Measurements from ENCODE around the gene PPP1R15A. TPM values are rescaled to one million over a fixed set of nuclear protein-coding genes. Genes with fewer than 3 reads are reported as not detected.

Gene PPP1R15A
- 41.5 and 55.9 TPM in 2 replicates for total RNA-seq

GRCh38 chr19:48872182-48872883, at the start of gene PPP1R15A:
Gene PPP1R15A (plus strand): TSS chr19:48872421. CDS start chr19:48873234, 813 bp downstream.

DNA sequence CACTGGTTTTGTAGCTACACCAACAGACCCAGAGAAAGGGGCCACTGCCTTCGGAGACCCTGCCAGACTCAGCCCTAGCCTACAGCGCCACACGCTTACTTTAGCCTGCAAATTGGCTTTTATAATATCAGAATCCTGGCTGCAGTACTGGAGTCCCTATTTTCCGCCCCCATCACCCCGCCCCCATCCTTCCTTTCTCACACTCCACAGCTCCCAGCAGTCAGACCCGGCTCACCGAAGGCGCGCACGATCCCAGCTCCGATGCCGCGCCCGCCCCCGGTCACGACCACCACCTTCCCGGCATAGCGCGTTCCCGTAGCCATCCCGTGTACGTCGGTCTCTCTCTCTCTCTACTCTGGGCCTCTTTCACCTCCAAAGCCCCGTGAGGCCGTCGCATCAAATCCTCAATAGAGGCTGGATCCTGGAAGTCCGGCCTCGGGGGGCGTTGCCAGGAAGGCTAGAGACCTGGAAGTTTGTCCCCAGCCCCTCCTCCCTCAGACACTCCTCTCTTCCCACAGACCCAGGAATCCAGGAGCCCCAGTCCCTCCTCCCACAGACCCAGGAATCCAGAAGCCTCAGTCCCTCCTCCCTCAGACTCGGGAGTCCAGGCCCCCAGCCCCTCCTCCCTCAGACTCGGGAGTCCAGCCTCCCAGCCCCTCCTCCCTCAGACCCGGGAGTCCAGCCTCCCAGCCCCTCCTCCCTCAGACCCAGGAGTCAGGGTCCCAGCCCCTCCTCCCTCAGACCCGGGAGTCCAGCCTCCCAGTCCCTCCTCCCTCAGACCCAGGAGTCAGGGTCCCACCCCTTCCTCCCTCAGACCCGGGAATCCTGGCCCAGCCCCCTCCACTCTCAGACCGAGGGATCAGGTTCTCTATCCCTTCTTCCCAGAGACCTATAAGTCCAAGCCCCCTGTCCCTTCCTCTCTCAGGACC, 35.9 kb upstream of the PPP1R15A start, which contains the start of gene HSD17B14:
Gene HSD17B14, minus strand, starts transcription at position 403 of the 929 bp plus-strand sequence. Its CDS starts 80 bp downstream, at position 323.

DNA sequence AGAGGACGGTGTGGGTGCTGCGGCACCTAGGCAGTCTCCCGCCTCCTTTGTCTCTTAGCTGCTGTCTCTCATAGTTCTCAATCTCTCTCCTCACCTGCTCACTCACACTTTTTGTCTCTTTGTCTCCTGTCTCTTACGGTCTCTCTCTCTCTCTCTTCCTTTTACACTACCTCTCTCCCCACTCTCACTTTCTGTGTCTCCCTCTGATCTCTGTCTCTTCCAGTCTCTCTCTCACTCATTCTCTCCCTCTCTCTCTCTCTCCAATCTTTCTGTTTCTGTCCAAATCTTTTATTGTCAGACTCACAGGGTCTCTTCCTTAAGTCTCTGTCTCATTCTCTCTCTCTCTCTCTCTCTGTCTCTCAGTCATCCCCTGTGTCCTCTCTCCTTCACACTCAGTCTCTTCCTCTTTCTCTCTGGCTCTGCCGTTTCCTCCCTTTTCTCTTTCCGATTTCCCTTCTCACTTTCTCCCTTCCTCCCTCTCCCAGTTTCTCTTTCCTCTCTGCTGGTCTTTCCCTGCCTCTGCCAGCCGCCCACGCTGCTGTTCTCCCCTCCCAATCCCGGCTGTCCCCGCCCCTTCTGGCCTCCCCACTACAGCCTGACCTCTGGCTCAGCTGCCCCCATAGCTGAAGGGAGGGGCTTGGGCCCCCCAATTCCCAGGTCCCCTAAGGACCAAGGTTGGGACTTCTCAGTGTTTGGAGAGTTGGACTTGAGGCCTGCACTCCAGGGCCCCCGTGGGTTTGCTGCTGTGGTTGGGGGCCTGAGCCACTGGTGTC, 3.9 kb upstream of the PPP1R15A start, which contains the start of gene PLEKHA4:
Gene PLEKHA4, minus strand, starts transcription at position 504 of the 773 bp plus-strand sequence. CDS start 997 bp downstream, outside the sequence.

DNA sequence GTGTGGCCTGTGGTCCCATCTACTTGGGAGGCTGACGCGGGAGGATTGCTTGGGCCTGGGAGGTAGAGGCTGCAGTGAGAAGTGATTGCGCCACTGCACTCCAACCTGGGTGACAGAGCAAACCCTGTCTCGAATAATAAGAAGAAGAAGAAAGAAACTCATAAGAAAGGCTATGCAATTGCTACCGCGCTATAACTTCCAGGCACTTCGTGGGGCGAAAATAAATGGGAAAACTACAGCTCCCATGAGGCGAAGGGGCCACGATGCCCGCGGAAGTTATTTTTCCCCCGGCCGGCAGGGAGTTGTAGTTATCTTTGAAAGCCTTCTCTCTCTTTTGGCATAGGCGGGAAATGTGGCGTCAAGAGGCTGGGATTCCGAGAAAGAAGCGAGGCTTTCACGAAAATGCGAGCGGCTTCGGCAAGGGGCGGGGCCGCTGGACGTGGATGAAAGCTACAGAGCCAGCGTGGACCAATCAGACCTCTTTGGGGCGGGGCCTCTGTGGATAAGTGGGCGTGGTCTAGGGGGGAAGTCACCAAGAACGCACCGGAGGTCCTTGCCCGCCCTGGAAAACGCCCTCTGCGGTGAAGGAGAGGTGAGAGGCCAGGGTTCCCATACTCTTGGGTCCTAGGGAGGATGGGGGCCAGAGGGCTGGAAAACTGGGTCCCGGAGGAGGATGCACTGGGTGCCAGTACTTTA, 27.7 kb downstream of the PPP1R15A start, which contains the start of gene NUCB1:
Gene NUCB1, plus strand, starts transcription at position 532 of the 696 bp plus-strand sequence. CDS start 485 bp downstream, outside the sequence.

Other genes starting within 250 kb of the PPP1R15A start
- 1.6 and 5.9 TPM in 2 replicates for gene DBP, start 235.0 kb upstream of the PPP1R15A start, total RNA-seq
- 0.39 and 1.1 TPM in 2 replicates for gene CA11, start 226.2 kb upstream of the PPP1R15A start, total RNA-seq
- under 0.01 TPM in 1 of 2 replicates, not detected in the other for gene NTN5, start 199.4 kb upstream of the PPP1R15A start, total RNA-seq
- not detected in 2 replicates for gene FUT2, start 176.4 kb upstream of the PPP1R15A start, total RNA-seq
- gene MAMSTR, start 152.7 kb upstream of the PPP1R15A start, total RNA-seq: 1.4 and 2.2 TPM in 2 replicates
- 2.9 and 3.5 TPM in 2 replicates for gene RASIP1, start 131.8 kb upstream of the PPP1R15A start, total RNA-seq
- gene IZUMO1, start 125.5 kb upstream of the PPP1R15A start, total RNA-seq: not detected in 2 replicates
- 0.20 TPM in 1 of 2 replicates, not detected in the other for gene FUT1, start 119.8 kb upstream of the PPP1R15A start, total RNA-seq
- not detected in 2 replicates for gene FGF21, start 116.9 kb upstream of the PPP1R15A start, total RNA-seq
- gene BCAT2, start 61.4 kb upstream of the PPP1R15A start, total RNA-seq: 43.7 and 44.2 TPM in 2 replicates
- gene HSD17B14, start 35.9 kb upstream of the PPP1R15A start, total RNA-seq: 1.1 and 1.4 TPM in 2 replicates
- 16.4 and 21.3 TPM in 2 replicates for gene PLEKHA4, start 3.8 kb upstream of the PPP1R15A start, total RNA-seq
- 0.37 TPM in 1 of 2 replicates, not detected in the other for gene TULP2, start 26.3 kb downstream of the PPP1R15A start, total RNA-seq
- 134 and 211 TPM in 2 replicates for gene NUCB1, start 27.9 kb downstream of the PPP1R15A start, total RNA-seq
- not detected in 2 replicates for gene DHDH, start 61.3 kb downstream of the PPP1R15A start, total RNA-seq
- gene BAX, start 82.5 kb downstream of the PPP1R15A start, total RNA-seq: 47.0 and 70.8 TPM in 2 replicates
- gene FTL, start 92.9 kb downstream of the PPP1R15A start, total RNA-seq: 2,886 and 3,269 TPM in 2 replicates
- 55.1 and 57.0 TPM in 2 replicates for gene GYS1, start 120.9 kb downstream of the PPP1R15A start, total RNA-seq
- gene RUVBL2, start 121.5 kb downstream of the PPP1R15A start, total RNA-seq: 301 and 328 TPM in 2 replicates
- gene LHB, start 144.7 kb downstream of the PPP1R15A start, total RNA-seq: not detected in 2 replicates
- gene CGB3, start 151.9 kb downstream of the PPP1R15A start, total RNA-seq: not detected in 2 replicates
- gene CGB2, start 159.5 kb downstream of the PPP1R15A start, total RNA-seq: not detected in 2 replicates
- gene CGB1, start 164.5 kb downstream of the PPP1R15A start, total RNA-seq: not detected in 2 replicates
- not detected in 2 replicates for gene CGB5, start 171.4 kb downstream of the PPP1R15A start, total RNA-seq
- gene CGB8, start 176.7 kb downstream of the PPP1R15A start, total RNA-seq: not detected in 2 replicates
- gene CGB7, start 185.3 kb downstream of the PPP1R15A start, total RNA-seq: 0.20 TPM in 1 of 2 replicates, not detected in the other
- gene NTF4, start 192.4 kb downstream of the PPP1R15A start, total RNA-seq: not detected in 2 replicates
- not detected in 2 replicates for gene KCNA7, start 200.3 kb downstream of the PPP1R15A start, total RNA-seq
- gene SNRNP70, start 213.0 kb downstream of the PPP1R15A start, total RNA-seq: 140 and 162 TPM in 2 replicates
- gene LIN7B, start 241.9 kb downstream of the PPP1R15A start, total RNA-seq: 1.8 and 2.7 TPM in 2 replicates
- gene C19orf73, start 246.7 kb downstream of the PPP1R15A start, total RNA-seq: 0.37 and 0.78 TPM in 2 replicates
- gene PPFIA3, start 247.1 kb downstream of the PPP1R15A start, total RNA-seq: 0.78 and 1.8 TPM in 2 replicates